SK-N-SH treated with all-trans-retinoic acid at 6 μM for 48 hours (cell line): Measurements from ENCODE around the gene LYRM1.
A peak's percentile ranks its signal among the peaks of the same experiment; 100 is the strongest.
"Not testable (repeated sequence)": the region's sequence is repeated elsewhere in the genome, so short reads cannot be mapped to it uniquely, and the experiment has no call there.

ENCODE experiments used
- ATAC-seq: fragments of 200-7000 bp; cut with Tn5 transposase; 3 replicates; pipeline ENCODE4 v1.9.1; 2020; ENCODE audit warnings: mild to moderate bottlenecking, moderate library complexity
- ARNTL ChIP-seq: fragments of 450-650 bp; formaldehyde crosslinking; IDR thresholded peaks from 2 replicates; pipeline ENCODE4 v1.5.0; 2020; ENCODE audit warnings: low read depth, mild to moderate bottlenecking, moderate library complexity, borderline replicate concordance
- BACH2 ChIP-seq: fragments of 250-450 bp; sonication (Bioruptor Pico); IDR thresholded peaks from 2 replicates; pipeline ENCODE4 v1.9.0; 2021; ENCODE audit warnings: mild to moderate bottlenecking, borderline replicate concordance
- CSDC2 ChIP-seq: fragments of 250-450 bp; sonication (Bioruptor Pico); IDR thresholded peaks from 2 replicates; pipeline ENCODE4 v1.5.0; 2020; ENCODE audit warnings: mild to moderate bottlenecking, moderate library complexity
- GLIS3 ChIP-seq: fragments of 250-450 bp; sonication (Bioruptor Pico); IDR thresholded peaks from 2 replicates; pipeline ENCODE4 v1.5.0; 2020; ENCODE audit warnings: mild to moderate bottlenecking, moderate library complexity
- ISL1 ChIP-seq: fragments of 250-450 bp; sonication (Bioruptor Pico); IDR thresholded peaks from 2 replicates; pipeline ENCODE4 v2.1.2; 2022; ENCODE audit warnings: mild to moderate bottlenecking, moderate library complexity
- OSR1 ChIP-seq: fragments of 250-450 bp; sonication (Bioruptor Pico); IDR thresholded peaks from 2 replicates; pipeline ENCODE4 v1.8.0; 2022; ENCODE audit warnings: moderate library complexity, mild to moderate bottlenecking, inconsistent platforms
- PPARA ChIP-seq: fragments of 250-450 bp; sonication (Bioruptor Pico); IDR thresholded peaks from 2 replicates; pipeline ENCODE4 v1.5.0; 2020; ENCODE audit warnings: mild to moderate bottlenecking, borderline replicate concordance
- RARB ChIP-seq: fragments of 250-450 bp; sonication (Bioruptor Pico); IDR thresholded peaks from 2 replicates; pipeline ENCODE4 v1.8.0; 2021; ENCODE audit warnings: mild to moderate bottlenecking, moderate library complexity
- SNAI2 ChIP-seq: fragments of 250-450 bp; sonication (Bioruptor Pico); IDR thresholded peaks from 2 replicates; pipeline ENCODE4 v1.5.0; 2020; ENCODE audit warnings: mild to moderate bottlenecking, moderate library complexity
- TOX ChIP-seq: fragments of 250-450 bp; sonication (Bioruptor Pico); IDR thresholded peaks from 2 replicates; pipeline ENCODE4 v1.8.0; 2021; ENCODE audit warnings: mild to moderate bottlenecking, moderate library complexity, borderline replicate concordance
- ZFP3 ChIP-seq: fragments of 250-450 bp; sonication (Bioruptor Pico); IDR thresholded peaks from 2 replicates; pipeline ENCODE4 v1.5.0; 2020; ENCODE audit warnings: mild to moderate bottlenecking, moderate library complexity
- ZFP30 ChIP-seq: fragments of 450-650 bp; formaldehyde crosslinking; IDR thresholded peaks from 2 replicates; pipeline ENCODE4 v1.5.0; 2022; ENCODE audit warnings: mild to moderate bottlenecking, moderate library complexity
- ZNF565 ChIP-seq: fragments of 450-650 bp; formaldehyde crosslinking; conservative IDR thresholded peaks from 2 replicates; pipeline ENCODE4 v1.5.0; 2020; ENCODE audit warnings: low read depth, mild to moderate bottlenecking, moderate library complexity
- ZNF70 ChIP-seq: fragments of 450-650 bp; formaldehyde crosslinking; IDR thresholded peaks from 2 replicates; pipeline ENCODE4 v1.5.0; 2020; ENCODE audit warnings: mild to moderate bottlenecking, moderate library complexity
- ZNF8 ChIP-seq: fragments of 450-650 bp; formaldehyde crosslinking; IDR thresholded peaks from 2 replicates; pipeline ENCODE4 v1.5.0; 2020; ENCODE audit warnings: mild to moderate bottlenecking, moderate library complexity
- TF ChIP-seq, protein P1 (sequence below): fragments of 250-450 bp; sonication (Bioruptor Pico); IDR thresholded peaks from 2 replicates; pipeline ENCODE4 v1.5.1; 2021; ENCODE audit warnings: mild to moderate bottlenecking, moderate library complexity
- TF ChIP-seq, protein P2 (sequence below): fragments of 250-450 bp; sonication (Bioruptor Pico); IDR thresholded peaks from 2 replicates; pipeline ENCODE4 v1.5.1; 2020; ENCODE audit warnings: low read depth, mild to moderate bottlenecking, moderate library complexity
- TF ChIP-seq, protein P3 (sequence below): fragments of 250-450 bp; sonication (Bioruptor Pico); IDR thresholded peaks from 2 replicates; pipeline ENCODE4 v1.8.0; 2020; ENCODE audit warnings: mild to moderate bottlenecking, moderate library complexity, borderline replicate concordance
- TF ChIP-seq, protein P4 (sequence below): fragments of 250-450 bp; sonication (Bioruptor Pico); IDR thresholded peaks from 2 replicates; pipeline ENCODE4 v1.8.0; 2021; ENCODE audit warnings: low read depth, mild to moderate bottlenecking, moderate library complexity, borderline replicate concordance

LYRM1 gene

DNA sequence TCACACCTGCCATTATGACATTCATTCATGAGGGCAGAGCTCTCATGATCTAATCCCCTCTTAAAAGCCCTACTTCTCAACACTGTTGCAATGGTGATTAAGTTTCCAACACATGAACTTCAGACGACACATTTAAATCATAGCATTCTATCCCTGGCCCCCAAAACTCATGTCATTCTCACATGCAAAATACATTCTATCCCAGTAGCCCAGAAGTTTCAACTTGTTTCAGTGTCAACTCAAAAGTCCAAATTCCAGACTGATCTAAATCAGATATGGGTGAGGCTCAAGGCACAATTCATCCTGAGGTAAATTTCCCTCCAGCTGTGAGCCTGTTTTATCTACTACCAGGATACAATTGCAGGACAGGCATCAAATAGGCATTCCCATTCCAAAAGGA, 25.2 kb downstream of the LYRM1 start:
- ATAC-seq, result no peak
- no peak for TF ChIP-seq ARNTL (CRISPR knock-in tag)
- TF ChIP-seq OSR1, result no peak
- TF ChIP-seq CSDC2 (CRISPR knock-in tag), result no peak
- TF ChIP-seq RARB (CRISPR knock-in tag), result no peak
- TF ChIP-seq, protein P1, sequence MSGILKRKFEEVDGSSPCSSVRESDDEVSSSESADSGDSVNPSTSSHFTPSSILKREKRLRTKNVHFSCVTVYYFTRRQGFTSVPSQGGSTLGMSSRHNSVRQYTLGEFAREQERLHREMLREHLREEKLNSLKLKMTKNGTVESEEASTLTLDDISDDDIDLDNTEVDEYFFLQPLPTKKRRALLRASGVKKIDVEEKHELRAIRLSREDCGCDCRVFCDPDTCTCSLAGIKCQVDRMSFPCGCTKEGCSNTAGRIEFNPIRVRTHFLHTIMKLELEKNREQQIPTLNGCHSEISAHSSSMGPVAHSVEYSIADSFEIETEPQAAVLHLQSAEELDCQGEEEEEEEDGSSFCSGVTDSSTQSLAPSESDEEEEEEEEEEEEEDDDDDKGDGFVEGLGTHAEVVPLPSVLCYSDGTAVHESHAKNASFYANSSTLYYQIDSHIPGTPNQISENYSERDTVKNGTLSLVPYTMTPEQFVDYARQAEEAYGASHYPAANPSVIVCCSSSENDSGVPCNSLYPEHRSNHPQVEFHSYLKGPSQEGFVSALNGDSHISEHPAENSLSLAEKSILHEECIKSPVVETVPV (CRISPR knock-in tag), result no peak
- TF ChIP-seq, protein P2, sequence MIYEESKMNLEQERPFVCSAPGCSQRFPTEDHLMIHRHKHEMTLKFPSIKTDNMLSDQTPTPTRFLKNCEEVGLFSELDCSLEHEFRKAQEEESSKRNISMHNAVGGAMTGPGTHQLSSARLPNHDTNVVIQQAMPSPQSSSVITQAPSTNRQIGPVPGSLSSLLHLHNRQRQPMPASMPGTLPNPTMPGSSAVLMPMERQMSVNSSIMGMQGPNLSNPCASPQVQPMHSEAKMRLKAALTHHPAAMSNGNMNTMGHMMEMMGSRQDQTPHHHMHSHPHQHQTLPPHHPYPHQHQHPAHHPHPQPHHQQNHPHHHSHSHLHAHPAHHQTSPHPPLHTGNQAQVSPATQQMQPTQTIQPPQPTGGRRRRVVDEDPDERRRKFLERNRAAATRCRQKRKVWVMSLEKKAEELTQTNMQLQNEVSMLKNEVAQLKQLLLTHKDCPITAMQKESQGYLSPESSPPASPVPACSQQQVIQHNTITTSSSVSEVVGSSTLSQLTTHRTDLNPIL (CRISPR knock-in tag), result no peak

DNA sequence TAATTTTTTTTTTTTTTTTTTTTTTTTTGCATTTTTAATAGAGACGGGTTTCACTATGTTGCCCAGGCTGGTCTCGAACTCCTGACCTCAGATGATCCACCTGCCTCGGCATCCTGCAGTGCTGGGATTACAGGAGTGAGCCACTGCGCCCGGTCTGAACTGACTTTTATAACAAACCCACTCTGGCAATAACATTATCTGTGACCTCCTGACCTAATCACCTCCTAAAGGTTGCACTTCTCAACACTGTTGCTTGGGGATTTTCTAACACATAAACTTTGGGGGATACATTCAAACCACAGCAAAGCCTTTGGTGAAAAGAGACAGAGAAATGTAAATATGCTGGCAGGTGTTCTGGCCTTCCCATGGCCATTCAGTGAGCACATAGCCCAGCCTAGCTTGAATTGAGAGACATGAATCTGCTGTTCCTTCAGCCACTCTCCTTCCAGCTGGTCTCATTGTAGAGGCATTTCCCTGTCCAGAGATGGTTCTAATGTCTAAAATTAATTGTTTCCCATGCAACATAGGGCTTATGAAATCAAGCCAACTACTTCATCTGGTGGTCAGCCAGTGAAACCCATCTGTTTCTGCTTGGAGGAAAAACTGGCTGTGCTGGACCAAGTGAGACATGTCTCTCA, 28.3 kb downstream of the LYRM1 start:
- no peak for TF ChIP-seq GLIS3 (CRISPR knock-in tag)
- TF ChIP-seq CSDC2 (CRISPR knock-in tag), result no peak
- TF ChIP-seq RARB (CRISPR knock-in tag), result no peak
- no peak for TF ChIP-seq ZFP30 (CRISPR knock-in tag)
- TF ChIP-seq, protein P1 (CRISPR knock-in tag), result no peak
- TF ChIP-seq ZFP3 (CRISPR knock-in tag), result no peak
- TF ChIP-seq ZNF70 (CRISPR knock-in tag), result no peak
- no peak for TF ChIP-seq BACH2 (CRISPR knock-in tag)
- no peak for TF ChIP-seq SNAI2
- TF ChIP-seq ISL1 (CRISPR knock-in tag), result no peak
- TF ChIP-seq ARNTL (CRISPR knock-in tag), result no peak
- TF ChIP-seq TOX, result no peak
- TF ChIP-seq ZNF565 (CRISPR knock-in tag), result no peak
- no peak for TF ChIP-seq ZNF8 (CRISPR knock-in tag)
- TF ChIP-seq, protein P2 (CRISPR knock-in tag), result no peak
- TF ChIP-seq OSR1, result no peak
- TF ChIP-seq, protein P3, sequence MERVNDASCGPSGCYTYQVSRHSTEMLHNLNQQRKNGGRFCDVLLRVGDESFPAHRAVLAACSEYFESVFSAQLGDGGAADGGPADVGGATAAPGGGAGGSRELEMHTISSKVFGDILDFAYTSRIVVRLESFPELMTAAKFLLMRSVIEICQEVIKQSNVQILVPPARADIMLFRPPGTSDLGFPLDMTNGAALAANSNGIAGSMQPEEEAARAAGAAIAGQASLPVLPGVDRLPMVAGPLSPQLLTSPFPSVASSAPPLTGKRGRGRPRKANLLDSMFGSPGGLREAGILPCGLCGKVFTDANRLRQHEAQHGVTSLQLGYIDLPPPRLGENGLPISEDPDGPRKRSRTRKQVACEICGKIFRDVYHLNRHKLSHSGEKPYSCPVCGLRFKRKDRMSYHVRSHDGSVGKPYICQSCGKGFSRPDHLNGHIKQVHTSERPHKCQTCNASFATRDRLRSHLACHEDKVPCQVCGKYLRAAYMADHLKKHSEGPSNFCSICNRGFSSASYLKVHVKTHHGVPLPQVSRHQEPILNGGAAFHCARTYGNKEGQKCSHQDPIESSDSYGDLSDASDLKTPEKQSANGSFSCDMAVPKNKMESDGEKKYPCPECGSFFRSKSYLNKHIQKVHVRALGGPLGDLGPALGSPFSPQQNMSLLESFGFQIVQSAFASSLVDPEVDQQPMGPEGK (CRISPR knock-in tag), result no peak
- ATAC-seq, result peak; percentile 40; the same call in 2 of the 3 replicates

DNA sequence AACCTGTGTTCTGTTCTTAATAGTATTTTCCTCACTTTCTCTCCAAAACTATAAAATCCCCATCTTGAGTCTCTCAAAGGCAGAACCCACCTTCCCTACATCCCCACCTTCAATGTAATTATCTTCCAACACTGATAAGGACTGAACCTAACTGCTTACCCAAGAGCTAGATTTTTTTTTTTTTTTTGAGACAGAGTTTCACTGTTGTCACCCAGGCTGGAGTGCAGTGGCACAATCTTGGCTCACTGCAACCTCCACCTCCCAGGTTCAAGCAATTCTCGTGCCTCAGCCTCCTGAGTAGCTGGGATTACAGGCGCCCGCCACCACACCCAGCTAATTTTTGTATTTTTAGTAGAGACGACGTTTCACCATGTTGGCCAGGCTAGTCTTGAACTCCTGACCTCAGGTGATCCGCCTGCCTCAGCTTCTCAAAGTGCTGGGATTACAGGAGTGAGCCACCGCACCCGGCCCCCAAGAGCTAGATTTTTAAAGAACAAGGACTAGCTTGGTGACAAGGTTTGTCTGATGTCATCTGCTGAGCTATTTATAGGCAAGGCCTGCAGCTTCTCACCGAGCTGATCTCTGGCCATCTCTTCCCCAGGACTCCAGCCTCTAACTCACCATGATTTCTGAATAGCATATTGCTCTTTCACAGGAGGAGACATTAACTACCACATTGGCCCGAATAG, 29.2 kb downstream of the LYRM1 start:
- not testable (repeated sequence) for ATAC-seq

DNA sequence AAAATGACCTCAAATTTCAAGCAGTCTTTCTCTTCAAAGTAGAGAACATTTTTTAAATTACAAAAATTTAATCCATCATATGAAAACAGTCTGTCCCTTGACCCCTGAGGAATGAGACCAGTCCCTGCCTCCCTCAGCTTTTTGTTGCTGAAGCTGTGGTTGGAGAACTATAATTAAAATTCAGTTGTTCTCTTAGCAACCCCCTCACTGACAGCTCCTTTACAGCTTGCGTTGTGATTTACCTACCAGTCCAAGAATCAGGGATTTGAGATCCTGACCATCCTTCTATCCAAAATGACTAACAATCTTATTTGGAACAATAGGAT, 29.8 kb downstream of the LYRM1 start:
- TF ChIP-seq CSDC2 (CRISPR knock-in tag) (no peak), SNAI2 (no peak), ZFP30 (CRISPR knock-in tag) (no peak), ZNF70 (CRISPR knock-in tag) (no peak), GLIS3 (CRISPR knock-in tag) (no peak), ZNF8 (CRISPR knock-in tag) (no peak), BACH2 (CRISPR knock-in tag) (no peak), PPARA (CRISPR knock-in tag) (no peak), ZNF565 (CRISPR knock-in tag) (no peak)
- TF ChIP-seq, protein P2 (CRISPR knock-in tag), result no peak
- TF ChIP-seq, protein P1 (CRISPR knock-in tag), result no peak
- TF ChIP-seq, protein P4, sequence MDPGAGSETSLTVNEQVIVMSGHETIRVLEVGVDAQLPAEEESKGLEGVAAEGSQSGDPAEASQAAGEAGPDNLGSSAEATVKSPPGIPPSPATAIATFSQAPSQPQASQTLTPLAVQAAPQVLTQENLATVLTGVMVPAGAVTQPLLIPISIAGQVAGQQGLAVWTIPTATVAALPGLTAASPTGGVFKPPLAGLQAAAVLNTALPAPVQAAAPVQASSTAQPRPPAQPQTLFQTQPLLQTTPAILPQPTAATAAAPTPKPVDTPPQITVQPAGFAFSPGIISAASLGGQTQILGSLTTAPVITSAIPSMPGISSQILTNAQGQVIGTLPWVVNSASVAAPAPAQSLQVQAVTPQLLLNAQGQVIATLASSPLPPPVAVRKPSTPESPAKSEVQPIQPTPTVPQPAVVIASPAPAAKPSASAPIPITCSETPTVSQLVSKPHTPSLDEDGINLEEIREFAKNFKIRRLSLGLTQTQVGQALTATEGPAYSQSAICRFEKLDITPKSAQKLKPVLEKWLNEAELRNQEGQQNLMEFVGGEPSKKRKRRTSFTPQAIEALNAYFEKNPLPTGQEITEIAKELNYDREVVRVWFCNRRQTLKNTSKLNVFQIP (CRISPR knock-in tag), result no peak
- ATAC-seq, result no peak
